ENCODE data around the gene ZNF549.
A peak's percentile ranks its signal among the peaks of the same experiment; 100 is the strongest.
"Not testable (repeated sequence)": the region's sequence is repeated elsewhere in the genome, so short reads cannot be mapped to it uniquely, and the experiment has no call there.

Gene ZNF549

DNA sequence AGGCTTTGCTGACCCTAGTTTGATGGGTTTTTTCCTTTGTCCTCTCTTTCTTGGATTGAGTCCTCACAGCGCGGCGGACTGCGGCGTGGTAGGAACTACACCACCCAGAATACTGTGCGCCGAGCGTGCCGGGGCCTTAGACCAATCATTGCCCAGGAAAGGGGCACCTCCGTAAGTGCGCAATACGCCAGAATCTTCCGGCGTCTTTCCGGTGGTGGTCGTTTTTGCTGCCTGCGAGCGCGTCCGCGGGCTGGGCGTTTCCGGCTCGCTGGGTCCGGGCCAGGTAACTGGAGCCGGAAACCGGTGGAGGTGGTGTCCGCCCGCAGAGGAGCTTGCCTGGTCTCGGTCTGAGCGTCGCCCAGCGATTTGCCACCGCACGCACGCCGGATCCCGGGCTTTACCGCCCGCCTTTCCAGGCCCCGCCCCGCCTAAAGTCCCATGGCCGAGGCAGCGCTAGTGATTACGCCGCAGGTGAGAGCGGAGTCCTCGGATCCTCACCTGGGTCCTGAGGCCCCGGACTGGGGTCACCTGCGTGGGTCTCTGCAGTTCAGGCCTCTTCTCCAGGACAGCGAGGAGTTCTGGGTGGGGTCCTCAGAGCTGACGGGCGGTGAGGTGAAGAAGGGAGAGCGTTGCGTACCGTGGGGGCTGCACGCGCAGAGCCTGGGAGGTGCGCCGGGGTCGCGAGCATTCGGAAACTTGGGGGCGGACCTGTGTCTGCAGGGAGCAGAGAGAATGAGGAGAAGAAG, at the start of gene ZNF549:
Gene ZNF549 (plus strand): TSS at position 221 of the 746 bp plus-strand sequence. CDS start 218 bp downstream, at position 439.
- DNase-seq = peak; percentile 86

GRCh38 chr19:57487477-57488298, 39.5 kb upstream of the ZNF549 start, which contains the start of gene ZNF419:
Gene ZNF419 (plus strand): TSS chr19:57487750. CDS start chr19:57487951, 201 bp downstream.
- DNase-seq = peak; percentile 90

- DNase-seq = not testable (repeated sequence)
Observed at GRCh38 chr19:57488299-57488644, 38.9 kb upstream of the ZNF549 start.

- not testable (repeated sequence) for DNase-seq
Observed at GRCh38 chr19:57499332-57499679, 27.9 kb upstream of the ZNF549 start.

DNA sequence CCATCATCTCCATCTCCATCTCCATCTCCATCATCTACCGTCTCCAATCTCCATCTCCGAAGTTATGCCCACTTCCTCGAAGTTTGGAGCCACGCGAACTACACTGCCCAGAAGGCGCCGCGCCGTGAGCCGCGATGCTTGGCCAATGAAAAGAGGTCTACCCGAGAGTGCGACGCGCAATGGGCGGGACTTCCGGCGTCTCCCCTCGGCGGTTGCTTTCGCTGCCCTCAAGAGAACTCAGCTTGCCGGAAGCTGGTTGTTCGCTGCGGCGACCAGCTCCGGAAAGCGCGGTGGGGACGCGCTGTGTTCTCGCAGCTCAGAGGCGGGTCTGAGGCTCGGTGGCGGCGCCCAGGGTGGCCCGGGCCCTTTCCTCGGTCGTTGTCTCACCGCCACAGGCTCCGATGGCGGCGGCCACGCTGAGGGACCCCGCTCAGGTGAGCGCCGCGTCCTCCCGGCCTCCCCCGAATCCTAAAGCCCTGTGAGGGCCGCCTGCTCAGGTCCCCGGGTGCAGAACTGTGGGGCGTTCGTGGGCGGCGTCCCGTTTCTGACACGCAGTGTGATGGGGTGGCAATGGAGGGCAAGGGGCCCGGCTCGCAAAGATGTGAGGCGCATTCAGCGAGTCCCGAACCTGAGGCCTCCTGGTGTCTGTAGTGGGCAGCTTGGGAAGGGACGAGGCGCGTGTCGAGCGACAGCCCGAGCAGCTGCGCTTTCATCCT, 27.3 kb upstream of the ZNF549 start, which contains the start of gene ZNF773:
Gene ZNF773 (plus strand): TSS at position 259 of the 716 bp plus-strand sequence. CDS start 143 bp downstream, at position 402.
- peak; percentile 84 for DNase-seq

DNA sequence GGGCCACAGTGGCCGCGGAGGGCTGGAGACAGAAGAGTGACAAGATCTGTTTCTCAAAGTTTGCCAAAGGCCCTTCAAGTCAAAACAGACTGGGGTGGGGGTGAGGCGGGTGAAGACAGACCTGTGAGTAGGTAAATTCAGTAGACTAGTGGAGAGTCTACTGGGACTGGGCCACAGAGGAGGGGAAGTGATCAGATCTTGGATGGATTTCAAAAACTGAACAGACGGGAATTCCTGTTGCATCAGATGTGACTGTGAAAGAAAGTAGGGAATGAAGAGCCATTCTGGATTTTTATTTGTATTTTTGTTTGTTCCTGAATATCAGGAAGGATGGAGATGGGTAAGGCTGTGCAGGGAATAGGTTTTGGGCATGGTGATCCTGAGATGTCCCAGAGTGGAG, 26.8 kb upstream of the ZNF549 start:
- DNase-seq = not testable (repeated sequence)

DNA sequence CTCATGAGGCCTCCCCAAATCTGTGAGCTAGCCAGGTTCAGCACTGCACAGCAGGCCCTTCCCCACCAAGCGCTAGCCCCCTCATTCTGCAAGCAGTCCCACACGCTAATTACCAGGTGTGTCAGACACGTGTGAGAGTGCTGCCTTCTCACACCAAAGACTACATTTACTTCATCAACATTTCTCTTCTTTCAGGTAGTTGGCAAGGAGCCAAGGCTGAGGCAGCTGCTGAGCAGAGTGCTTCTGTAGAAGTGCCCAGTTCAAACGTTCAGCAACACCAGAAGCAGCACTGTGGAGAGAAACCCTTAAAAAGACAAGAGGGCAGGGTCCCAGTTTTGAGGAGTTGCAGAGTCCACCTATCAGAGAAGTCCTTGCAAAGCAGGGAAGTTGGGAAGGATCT, 21.0 kb upstream of the ZNF549 start:
- no peak for DNase-seq

- DNase-seq = no peak
Observed at GRCh38 chr19:57511484-57511883, 15.7 kb upstream of the ZNF549 start.

- no peak for DNase-seq
Observed at GRCh38 chr19:57512845-57513244, 14.3 kb upstream of the ZNF549 start.

DNA sequence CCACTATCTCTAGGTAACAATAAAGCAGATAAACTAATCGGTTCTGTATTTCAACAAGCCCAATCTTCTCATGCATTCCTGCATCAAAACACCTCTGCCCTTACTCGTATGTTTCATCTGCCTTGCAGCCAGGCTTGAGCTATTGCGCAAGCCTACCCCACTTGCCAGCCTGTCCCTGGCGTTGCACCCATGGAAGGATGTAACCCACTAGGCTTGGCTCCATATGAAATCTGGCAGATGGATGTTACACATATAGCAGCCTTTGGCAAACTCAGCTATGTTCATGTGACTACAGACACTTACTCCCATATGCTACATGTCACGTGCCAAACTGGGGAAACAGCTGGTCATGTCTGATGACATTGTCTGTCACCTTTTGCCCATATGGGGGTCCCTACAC, 11.9 kb upstream of the ZNF549 start:
- no peak for DNase-seq

DNA sequence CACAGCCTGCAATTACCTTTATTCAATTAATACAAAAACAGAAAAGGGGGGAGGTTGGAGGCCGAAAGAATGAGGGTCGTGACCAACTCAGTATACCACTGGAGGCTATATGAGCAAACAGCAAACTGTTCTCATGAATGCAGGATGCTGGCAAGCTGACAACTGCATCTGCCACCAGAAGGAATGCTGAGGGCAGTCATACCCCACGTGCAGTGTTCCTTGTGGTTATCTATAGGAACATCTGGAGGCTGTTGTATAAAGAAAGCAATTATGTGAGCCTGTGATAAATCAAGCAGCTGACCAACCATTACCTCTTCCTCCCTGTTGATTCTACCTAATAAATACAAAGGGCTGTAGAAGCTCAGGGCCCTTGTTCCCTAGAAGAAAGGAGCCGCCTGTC, 9.1 kb upstream of the ZNF549 start:
- not testable (repeated sequence) for DNase-seq

DNA sequence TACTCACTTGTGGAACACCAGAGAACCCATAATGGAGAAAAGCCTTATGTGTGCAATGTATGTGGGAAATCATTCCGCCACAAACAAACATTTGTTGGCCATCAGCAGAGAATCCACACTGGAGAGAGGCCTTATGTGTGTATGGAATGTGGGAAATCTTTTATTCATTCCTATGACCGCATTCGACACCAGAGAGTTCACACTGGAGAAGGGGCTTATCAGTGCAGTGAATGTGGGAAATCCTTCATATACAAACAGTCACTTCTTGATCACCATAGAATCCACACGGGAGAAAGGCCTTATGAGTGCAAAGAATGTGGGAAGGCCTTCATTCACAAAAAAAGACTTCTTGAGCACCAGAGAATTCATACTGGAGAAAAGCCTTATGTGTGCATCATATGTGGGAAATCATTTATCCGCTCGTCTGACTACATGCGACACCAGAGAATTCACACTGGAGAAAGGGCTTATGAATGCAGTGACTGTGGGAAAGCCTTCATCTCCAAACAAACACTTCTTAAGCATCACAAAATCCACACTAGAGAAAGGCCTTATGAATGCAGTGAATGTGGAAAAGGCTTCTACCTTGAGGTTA, 10.9 kb downstream of the ZNF549 start:
- no peak for DNase-seq

DNA sequence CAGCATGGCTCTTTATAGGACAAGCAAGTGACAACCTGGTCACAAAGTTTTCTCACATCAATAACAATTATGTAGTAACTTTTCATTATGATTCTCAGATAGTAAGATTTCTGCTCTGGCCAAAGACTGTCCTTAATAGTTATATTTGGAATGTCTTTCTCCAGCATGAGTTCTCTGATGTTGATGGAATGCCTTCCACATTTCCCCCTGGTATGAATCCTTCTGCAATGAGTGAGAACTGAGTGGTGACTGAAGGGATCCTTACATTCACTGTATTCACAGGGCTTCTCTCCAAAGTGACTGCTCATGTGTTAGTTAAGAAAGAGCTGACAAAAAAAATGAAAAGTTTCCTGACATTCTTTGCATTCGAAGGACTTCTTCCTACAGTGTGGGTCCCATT, 19.4 kb downstream of the ZNF549 start:
- DNase-seq = no peak

DNA sequence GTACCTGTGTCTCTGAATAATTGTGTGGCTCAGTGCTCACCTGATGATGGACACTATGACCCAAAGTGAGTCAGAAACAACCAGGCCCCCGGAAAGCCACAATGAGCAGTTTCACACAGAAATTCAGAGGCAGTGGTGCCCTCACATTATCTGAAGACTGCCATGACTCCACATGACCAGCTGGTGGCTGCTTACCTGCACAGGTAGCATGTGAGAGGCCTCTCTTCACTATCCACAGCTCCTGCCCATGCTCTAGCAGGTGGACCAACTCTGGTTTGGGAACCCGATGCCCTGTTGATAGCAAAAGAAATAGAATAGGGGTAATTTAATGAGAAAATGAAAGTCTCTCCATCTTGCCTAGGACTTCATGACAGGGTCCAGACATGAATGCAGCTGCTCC, 25.3 kb downstream of the ZNF549 start:
- no peak for DNase-seq

- no peak for DNase-seq
Observed at GRCh38 chr19:57557659-57558058, 30.5 kb downstream of the ZNF549 start.

DNA sequence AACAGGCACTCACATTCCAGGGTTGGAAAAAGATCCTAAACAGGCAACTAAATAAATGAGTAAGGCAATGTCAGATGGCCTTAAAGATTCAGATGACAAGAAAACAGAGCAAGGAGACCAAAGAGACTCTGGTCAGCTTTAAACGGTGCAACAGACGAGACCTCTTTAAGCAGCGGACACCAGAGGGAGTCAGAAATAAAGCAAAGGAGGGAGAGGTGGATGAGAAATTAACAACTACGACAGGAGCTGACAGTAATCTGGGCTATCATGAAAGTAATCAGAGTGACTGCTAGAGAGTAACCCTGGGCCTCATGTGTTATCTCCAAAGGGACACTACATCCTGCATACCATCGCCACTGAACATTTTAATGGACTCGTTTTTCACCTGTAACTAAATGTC, 31.4 kb downstream of the ZNF549 start:
- no peak for DNase-seq

DNA sequence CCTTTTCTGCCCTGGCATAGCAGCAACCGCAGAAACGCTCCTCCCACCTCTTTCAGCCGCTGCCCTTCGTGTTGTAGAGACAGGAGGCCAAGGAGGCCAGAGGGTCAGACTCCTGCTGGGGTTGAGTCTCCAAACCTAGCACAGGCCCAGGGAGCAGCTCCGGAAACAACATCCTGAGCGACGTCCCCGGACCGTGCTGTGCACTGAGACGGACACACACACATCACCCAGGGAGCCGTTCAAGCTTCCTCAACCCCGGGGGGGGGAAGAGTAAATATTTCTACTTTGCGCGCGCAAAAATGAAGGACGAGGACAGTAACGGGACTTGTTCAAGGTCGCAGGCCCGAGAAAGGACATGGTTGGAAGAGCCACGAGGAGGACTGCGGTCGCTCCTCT, 31.9 kb downstream of the ZNF549 start:
- DNase-seq = no peak

DNA sequence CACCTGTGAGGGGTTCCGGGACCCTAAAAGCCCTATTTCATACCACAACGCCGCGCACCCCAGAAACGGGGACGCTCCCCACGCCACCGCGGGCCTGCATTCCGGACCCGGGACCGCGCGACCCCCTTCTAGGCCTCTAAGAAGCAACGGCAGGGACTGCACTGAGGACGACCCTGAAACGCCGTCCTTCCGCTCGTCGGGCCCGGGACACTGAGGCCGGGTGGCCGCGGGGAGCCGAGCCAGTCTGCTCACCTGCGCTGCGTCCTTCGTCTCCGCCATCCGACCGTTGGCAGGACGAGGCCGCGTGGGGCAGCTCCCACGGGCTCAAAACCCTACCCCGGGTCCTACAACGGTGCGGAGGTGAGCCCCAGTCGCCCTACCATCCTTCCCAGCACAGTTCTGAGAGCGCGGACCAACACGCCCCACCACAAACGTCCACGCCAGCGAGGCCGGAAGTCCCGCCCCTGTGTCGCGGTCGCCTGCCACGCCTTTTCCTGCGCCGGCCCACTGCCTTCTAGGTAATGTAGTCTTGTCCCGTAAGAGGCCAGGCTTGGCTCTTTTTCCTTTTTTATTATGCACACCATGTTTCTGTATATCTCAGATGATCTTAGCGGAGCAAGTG, 32.4 kb downstream of the ZNF549 start, which contains the start of gene ZNF550:
Gene ZNF550 (minus strand): TSS at position 460 of the 622 bp plus-strand sequence. CDS start 181 bp downstream, at position 279.
- DNase-seq = peak; percentile 72

GRCh38 chr19:57560049-57560491, 32.9 kb downstream of the ZNF549 start:
- DNase-seq = no peak

- DNase-seq = no peak
Observed at GRCh38 chr19:57563547-57563946, 36.4 kb downstream of the ZNF549 start.

GRCh38 chr19:57566396-57567265, 39.5 kb downstream of the ZNF549 start:
- no peak for DNase-seq

All from DMS79 (cell line).